Panc1 (cell line): Measurements from ENCODE around the gene RPLP1. TPM values are rescaled to one million over a fixed set of nuclear protein-coding genes. Genes with fewer than 3 reads are reported as not detected.

ENCODE experiments used
- ATAC-seq: fragments of 200-7000 bp; cut with Tn5 transposase; 2 replicates; pipeline ENCODE4 v1.9.1; 2020; ENCODE audit warnings: mild to moderate bottlenecking, moderate library complexity
- BruUV-seq: library from RNA; stranded (reverse); fragments of 400-500 nt; replicated peaks from 2 replicates; lab custom pipeline; 2021; lab: Mats Ljungman, UMichigan
- CTCF ChIA-PET: fragments of 300-600 bp; sonication (Branson Sonifier 250); formaldehyde crosslinking; loops from one replicate; lab custom pipeline; 2022; ENCODE audit warnings: antibody characterized with exemption; lab: Charles Lee
- POLR2A ChIA-PET: fragments of 300-600 bp; sonication (Branson Sonifier 250); formaldehyde crosslinking; loops from one replicate; lab custom pipeline; 2022; ENCODE audit warnings: antibody characterized with exemption; lab: Charles Lee
- DNase-seq: peaks from one replicate; pipeline ENCODE4 v3.0.0-alpha.2; 2010; ENCODE audit warnings: low read depth, low spot score
- H3K27ac ChIP-seq: 2 replicates; pipeline ENCODE4 v1.5.1; 2011; ENCODE audit warnings: mild to moderate bottlenecking, low read length, inconsistent platforms
- H3K27me3 ChIP-seq: fragments of 200-500 bp; sonication (Bioruptor generic); 2 replicates; pipeline ENCODE4 v1.6.0; 2014; ENCODE audit warnings: low read length, inconsistent platforms; ENCODE audit not compliant: control insufficient read depth, insufficient read depth
- H3K36me3 ChIP-seq: fragments of 200-500 bp; sonication (Bioruptor generic); 2 replicates; pipeline ENCODE4 v1.5.1; 2014; ENCODE audit warnings: inconsistent platforms, mild to moderate bottlenecking, low read length, moderate library complexity; ENCODE audit not compliant: control insufficient read depth, insufficient read depth
- H3K4me1 ChIP-seq: 2 replicates; pipeline ENCODE4 v1.5.1; 2011; ENCODE audit warnings: inconsistent platforms, mild to moderate bottlenecking, low read length, moderate library complexity; ENCODE audit not compliant: control insufficient read depth, insufficient read depth
- H3K4me3 ChIP-seq, 2 experiments: 2 replicates each; pipeline ENCODE4 v1.5.1; 2011 to 2012; ENCODE audit warnings: low read depth in 2 of 2, low read length in 2 of 2, mild to moderate bottlenecking in 2 of 2, inconsistent platforms in 1 of 2, moderate library complexity in 1 of 2
- H3K9me3 ChIP-seq: fragments of 200-500 bp; sonication (Bioruptor generic); 2 replicates; pipeline ENCODE4 v1.5.1; 2014; ENCODE audit warnings: low read depth, mild to moderate bottlenecking, inconsistent platforms, low read length, moderate library complexity; ENCODE audit not compliant: control insufficient read depth, insufficient read depth
- POLR2AphosphoS5 ChIP-seq: IDR thresholded peaks from 2 replicates; pipeline ENCODE4 v1.6.1; 2012; ENCODE audit warnings: mild to moderate bottlenecking, low read depth, low read length, moderate library complexity
- SIN3A ChIP-seq: IDR thresholded peaks from 2 replicates; pipeline ENCODE4 v1.6.1; 2012; ENCODE audit warnings: low read depth, mild to moderate bottlenecking, low read length, moderate library complexity, borderline replicate concordance; ENCODE audit not compliant: insufficient read depth
- TCF7L2 ChIP-seq: IDR thresholded peaks from 2 replicates; pipeline ENCODE4 v1.6.1; 2011; ENCODE audit warnings: mild to moderate bottlenecking, low read depth, low read length, inconsistent platforms
- in situ Hi-C: cut with HindIII; loops from 2 replicates; pipeline ENCODE4 v1.10.0; 2016; ENCODE audit warnings: low sequenced_read_pairs, low pct_unique_long_range_greater_than_20kb
- intact Hi-C: fragments of 100-400 bp; cut with micrococcal nuclease; formaldehyde crosslinking; loops from one replicate; pipeline ENCODE4 v1.10.0; 2022; ENCODE audit not compliant: unreplicated experiment
- total RNA-seq: library from RNA; stranded (reverse); gene quantifications from one replicate; pipeline ENCODE4 v1.2.1, GENCODE V29; 2021; ENCODE audit not compliant: unreplicated experiment
- TF ChIP-seq, protein P1 (sequence below), 2 experiments: IDR thresholded peaks; 2 replicates each; pipeline ENCODE4 v1.6.1; 2011 to 2012; ENCODE audit warnings: low read depth in 2 of 2, control low read depth in 1 of 2, low read length in 1 of 2, mild to moderate bottlenecking in 1 of 2, moderate library complexity in 1 of 2; ENCODE audit not compliant: insufficient read depth in 1 of 2
- TF ChIP-seq, protein P2 (sequence below): fragments of 450-650 bp; IDR thresholded peaks from 2 replicates; pipeline ENCODE4 v1.5.1; 2017; ENCODE audit warnings: mild to moderate bottlenecking

RPLP1 gene
- total RNA-seq, 1 experiment from 2014 or later: 2,076 TPM

DNA sequence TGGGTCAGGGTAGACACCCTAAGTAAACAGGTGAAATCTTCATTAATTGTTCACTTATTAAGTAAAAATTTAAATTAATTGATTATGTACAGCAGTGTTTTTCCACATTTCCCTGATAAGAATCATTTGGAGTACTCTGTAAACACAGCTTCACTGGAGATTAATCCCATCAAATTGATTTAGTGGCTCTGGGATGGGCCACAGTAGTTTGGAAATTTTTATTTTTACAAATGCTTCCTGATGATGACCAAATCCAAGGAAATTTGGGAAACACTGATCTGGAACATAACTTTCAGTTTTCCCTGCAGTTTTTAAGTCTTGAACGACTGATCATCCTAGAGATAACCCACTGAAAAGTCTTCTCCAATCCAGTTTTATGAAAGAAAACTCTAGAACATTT is 18.8 kb upstream of the RPLP1 start:
- CTCF ChIA-PET: no interaction called here
- no peak for ATAC-seq
- intact Hi-C loops: no loop called here
- Histone ChIP-seq H3K4me1 (no peaks in the 10 kb centered on the region), H3K9me3 (no peaks in the 10 kb centered on the region), H3K36me3 (peaks cover 48% of the 10 kb centered on the region), H3K4me3 (no peak overlapping the region), H3K27me3 (no peaks in the 10 kb centered on the region), H3K27ac (no peak overlapping the region)
- DNase-seq: no peak
- BruUV-seq: no TSS peak
- in situ Hi-C loops: no loop called here
- TF ChIP-seq, protein P1, sequence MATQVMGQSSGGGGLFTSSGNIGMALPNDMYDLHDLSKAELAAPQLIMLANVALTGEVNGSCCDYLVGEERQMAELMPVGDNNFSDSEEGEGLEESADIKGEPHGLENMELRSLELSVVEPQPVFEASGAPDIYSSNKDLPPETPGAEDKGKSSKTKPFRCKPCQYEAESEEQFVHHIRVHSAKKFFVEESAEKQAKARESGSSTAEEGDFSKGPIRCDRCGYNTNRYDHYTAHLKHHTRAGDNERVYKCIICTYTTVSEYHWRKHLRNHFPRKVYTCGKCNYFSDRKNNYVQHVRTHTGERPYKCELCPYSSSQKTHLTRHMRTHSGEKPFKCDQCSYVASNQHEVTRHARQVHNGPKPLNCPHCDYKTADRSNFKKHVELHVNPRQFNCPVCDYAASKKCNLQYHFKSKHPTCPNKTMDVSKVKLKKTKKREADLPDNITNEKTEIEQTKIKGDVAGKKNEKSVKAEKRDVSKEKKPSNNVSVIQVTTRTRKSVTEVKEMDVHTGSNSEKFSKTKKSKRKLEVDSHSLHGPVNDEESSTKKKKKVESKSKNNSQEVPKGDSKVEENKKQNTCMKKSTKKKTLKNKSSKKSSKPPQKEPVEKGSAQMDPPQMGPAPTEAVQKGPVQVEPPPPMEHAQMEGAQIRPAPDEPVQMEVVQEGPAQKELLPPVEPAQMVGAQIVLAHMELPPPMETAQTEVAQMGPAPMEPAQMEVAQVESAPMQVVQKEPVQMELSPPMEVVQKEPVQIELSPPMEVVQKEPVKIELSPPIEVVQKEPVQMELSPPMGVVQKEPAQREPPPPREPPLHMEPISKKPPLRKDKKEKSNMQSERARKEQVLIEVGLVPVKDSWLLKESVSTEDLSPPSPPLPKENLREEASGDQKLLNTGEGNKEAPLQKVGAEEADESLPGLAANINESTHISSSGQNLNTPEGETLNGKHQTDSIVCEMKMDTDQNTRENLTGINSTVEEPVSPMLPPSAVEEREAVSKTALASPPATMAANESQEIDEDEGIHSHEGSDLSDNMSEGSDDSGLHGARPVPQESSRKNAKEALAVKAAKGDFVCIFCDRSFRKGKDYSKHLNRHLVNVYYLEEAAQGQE (IDR thresholded peaks at IDR 0.05; ENCODE audit: insufficient read depth in 1 of 2, low read depth in 2 of 2, low read length in 1 of 2): no peak
- TF ChIP-seq, protein P2, sequence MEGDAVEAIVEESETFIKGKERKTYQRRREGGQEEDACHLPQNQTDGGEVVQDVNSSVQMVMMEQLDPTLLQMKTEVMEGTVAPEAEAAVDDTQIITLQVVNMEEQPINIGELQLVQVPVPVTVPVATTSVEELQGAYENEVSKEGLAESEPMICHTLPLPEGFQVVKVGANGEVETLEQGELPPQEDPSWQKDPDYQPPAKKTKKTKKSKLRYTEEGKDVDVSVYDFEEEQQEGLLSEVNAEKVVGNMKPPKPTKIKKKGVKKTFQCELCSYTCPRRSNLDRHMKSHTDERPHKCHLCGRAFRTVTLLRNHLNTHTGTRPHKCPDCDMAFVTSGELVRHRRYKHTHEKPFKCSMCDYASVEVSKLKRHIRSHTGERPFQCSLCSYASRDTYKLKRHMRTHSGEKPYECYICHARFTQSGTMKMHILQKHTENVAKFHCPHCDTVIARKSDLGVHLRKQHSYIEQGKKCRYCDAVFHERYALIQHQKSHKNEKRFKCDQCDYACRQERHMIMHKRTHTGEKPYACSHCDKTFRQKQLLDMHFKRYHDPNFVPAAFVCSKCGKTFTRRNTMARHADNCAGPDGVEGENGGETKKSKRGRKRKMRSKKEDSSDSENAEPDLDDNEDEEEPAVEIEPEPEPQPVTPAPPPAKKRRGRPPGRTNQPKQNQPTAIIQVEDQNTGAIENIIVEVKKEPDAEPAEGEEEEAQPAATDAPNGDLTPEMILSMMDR: no peak
- no peak for TF ChIP-seq POLR2AphosphoS5
- no peak for TF ChIP-seq SIN3A
- no peak for TF ChIP-seq TCF7L2
- POLR2A ChIA-PET: no interaction called here

DNA sequence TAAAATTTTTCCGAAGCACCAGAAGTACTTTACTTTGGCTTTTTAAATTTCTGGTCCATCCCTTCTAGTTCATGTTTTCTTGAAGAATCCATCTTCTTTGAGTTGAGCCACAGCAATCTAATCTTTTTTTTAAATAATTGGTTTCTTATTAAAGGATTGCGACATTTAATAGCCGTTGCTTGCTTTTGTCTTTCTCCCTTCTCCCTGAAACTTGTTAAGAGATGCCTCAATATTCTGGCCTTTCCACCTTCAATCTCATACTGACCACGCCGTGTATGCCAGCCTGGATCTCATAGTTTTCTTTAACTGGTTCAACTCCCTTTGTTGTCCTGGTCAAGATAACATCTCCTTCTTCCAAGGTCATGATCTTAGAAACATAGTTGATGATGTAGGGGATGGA is 18.4 kb upstream of the RPLP1 start:
- POLR2A ChIA-PET: no interaction called here
- peaks cover 52% of the 10 kb centered on the region for H3K36me3 ChIP-seq
- CTCF ChIA-PET: no interaction called here
- in situ Hi-C loops: no loop called here
- intact Hi-C loops: no loop called here
- H3K9me3 ChIP-seq: no peaks in the 10 kb centered on the region
- DNase-seq (no peak), ATAC-seq (no peak)
- TF ChIP-seq, protein P2: no peak
- no peak for TF ChIP-seq SIN3A
- TF ChIP-seq, protein P1 (IDR thresholded peaks at IDR 0.05; ENCODE audit: insufficient read depth in 1 of 2, low read depth in 2 of 2, low read length in 1 of 2): no peak
- no peak for TF ChIP-seq POLR2AphosphoS5
- TF ChIP-seq TCF7L2: no peak
- BruUV-seq: no TSS peak
- no peak overlapping the region for H3K27ac ChIP-seq
- H3K4me1 ChIP-seq: no peaks in the 10 kb centered on the region
- no peaks in the 10 kb centered on the region for H3K27me3 ChIP-seq
- no peak overlapping the region for H3K4me3 ChIP-seq
